Keratinocyte (primary cell): ENCODE data around the gene ASTL. TPM values are rescaled to one million over a fixed set of nuclear protein-coding genes. Genes with fewer than 3 reads are reported as not detected.

Experiments used
- DNase-seq: peaks from one replicate; pipeline ENCODE4 v3.0.0-alpha.2; 2011; ENCODE audit warnings: low read depth, missing footprints, low spot score
- FAIRE-seq: peaks from 2 replicates; lab custom pipeline; 2011; peaks lifted over from hg19 to GRCh38; lab: Jason Lieb, UNC
- H2AFZ ChIP-seq: 2 replicates; pipeline ENCODE4 v1.6.0; 2012; ENCODE audit warnings: low read length, control low read depth, inconsistent platforms; ENCODE audit not compliant: control insufficient read depth
- H3K27ac ChIP-seq: 2 replicates; pipeline ENCODE4 v1.5.1; 2011; ENCODE audit warnings: low read length; ENCODE audit not compliant: control insufficient read depth, insufficient read depth
- H3K27me3 ChIP-seq: 3 replicates; pipeline ENCODE4 v1.6.0; 2011; ENCODE audit warnings: low read length; ENCODE audit not compliant: control insufficient read depth, insufficient read depth; ENCODE audit errors: extremely low read depth
- H3K36me3 ChIP-seq, 2 experiments: 2 replicates in 1 of 2; 3 replicates in 1 of 2; pipeline ENCODE4 v1.5.1; 2011; ENCODE audit warnings: low read length in 2 of 2, mild to moderate bottlenecking in 1 of 2; ENCODE audit not compliant: control insufficient read depth in 2 of 2, insufficient read depth in 2 of 2; ENCODE audit errors: extremely low read depth in 1 of 2
- H3K4me1 ChIP-seq: 3 replicates; pipeline ENCODE4 v1.5.1; 2011; ENCODE audit warnings: low read length; ENCODE audit not compliant: control insufficient read depth, insufficient read depth; ENCODE audit errors: extremely low read depth
- H3K4me2 ChIP-seq: 3 replicates; pipeline ENCODE4 v1.6.0; 2011; ENCODE audit warnings: low read depth, low read length; ENCODE audit not compliant: control insufficient read depth, insufficient read depth; ENCODE audit errors: extremely low read depth
- H3K4me3 ChIP-seq, 3 experiments: fragments of 200-600 bp in 1 of 3; sonication (generic) in 1 of 3; 2 replicates in 2 of 3; 3 replicates in 1 of 3; pipeline ENCODE4 v1.5.1; 2011 to 2016; ENCODE audit warnings: low read length in 3 of 3, mild to moderate bottlenecking in 3 of 3, control low read depth in 2 of 3, inconsistent platforms in 1 of 3, low read depth in 1 of 3, mixed read lengths in 1 of 3, mixed run types in 1 of 3, moderate library complexity in 1 of 3; ENCODE audit not compliant: control insufficient read depth in 2 of 3, insufficient read depth in 2 of 3; ENCODE audit errors: extremely low read depth in 1 of 3
- H3K79me2 ChIP-seq: 2 replicates; pipeline ENCODE4 v1.6.0; 2012; ENCODE audit warnings: low read length; ENCODE audit not compliant: control insufficient read depth, insufficient read depth
- H3K9ac ChIP-seq: 3 replicates; pipeline ENCODE4 v1.6.0; 2011; ENCODE audit warnings: low read length; ENCODE audit not compliant: control insufficient read depth, insufficient read depth; ENCODE audit errors: extremely low read depth
- H3K9me1 ChIP-seq: 3 replicates; pipeline ENCODE4 v1.6.0; 2011; ENCODE audit warnings: low read length; ENCODE audit not compliant: control insufficient read depth, insufficient read depth; ENCODE audit errors: extremely low read depth
- H3K9me3 ChIP-seq: 2 replicates; pipeline ENCODE4 v1.5.1; 2012; ENCODE audit warnings: low read depth, low read length; ENCODE audit not compliant: control insufficient read depth
- H4K20me1 ChIP-seq: 3 replicates; pipeline ENCODE4 v1.6.0; 2011; ENCODE audit warnings: low read length; ENCODE audit not compliant: control insufficient read depth, insufficient read depth; ENCODE audit errors: extremely low read depth
- CTCF ChIP-seq, 3 experiments: IDR thresholded peaks in 1 of 3; conservative IDR thresholded peaks in 1 of 3; optimal IDR thresholded peaks in 1 of 3; 2 replicates in 2 of 3; 3 replicates in 1 of 3; pipeline versions ENCODE3 to v1.5.1; 2011; ENCODE audit warnings: low read length in 3 of 3, mild to moderate bottlenecking in 3 of 3, moderate library complexity in 2 of 3, control low read depth in 1 of 3, inconsistent platforms in 1 of 3; ENCODE audit not compliant: insufficient read depth in 2 of 3; ENCODE audit errors: extremely low read depth in 1 of 3
- EZH2 ChIP-seq: IDR thresholded peaks from one replicate; pipeline ENCODE4 v1.6.1; 2012; ENCODE audit warnings: inconsistent platforms, mild to moderate bottlenecking, low read length, moderate library complexity
- dilution Hi-C: fragments of 300-500 bp; cut with MboI; formaldehyde crosslinking; loops from one replicate; pipeline ENCODE4 v1.7.0; 2020; ENCODE audit warnings: low sequenced_read_pairs; ENCODE audit not compliant: extremely low pct_ligation_motif_present
- polyA plus RNA-seq, 5 experiments: library from polyadenylated mRNA; depleted of rRNA in 3 of 5; stranded (reverse) in 3 of 5; stranded (forward) in 1 of 5; unstranded in 1 of 5; fragments of >200 nt; gene quantifications; 1 replicate in 1 of 5; 2 replicates in 3 of 5; 3 replicates in 1 of 5; pipeline versions ENCODE4 v1.2.1 to v1.2.3, GENCODE V29; 2011 to 2012; ENCODE audit warnings: missing spikeins in 2 of 5, low read depth in 1 of 5, low replicate concordance in 1 of 5

The ASTL gene
- polyA plus RNA-seq, 1 donor (not counting 4 experiments of a cell fraction or from before 2014, with no cell fraction given): not detected

- Histone ChIP-seq H3K27me3 (peaks cover 14% of the 10 kb centered on the region), H3K4me3 (no peak overlapping the region), H3K9me1 (no peaks in the 10 kb centered on the region), H3K9me3 (no peaks in the 10 kb centered on the region), H3K36me3 (no peaks in the 10 kb centered on the region), H3K27ac (no peak overlapping the region), H3K4me2 (no peak overlapping the region), H3K9ac (no peak overlapping the region), H3K79me2 (no peaks in the 10 kb centered on the region), H2AFZ (no peak overlapping the region), H3K4me1 (peaks cover 8% of the 10 kb centered on the region), H4K20me1 (no peaks in the 10 kb centered on the region)
- no peak for DNase-seq
- dilution Hi-C loops: no loop called here
- FAIRE-seq: no peak
- TF ChIP-seq EZH2 (no peak), CTCF (optimal IDR thresholded peaks at IDR 0.05 in 1 of 3, IDR thresholded peaks at IDR 0.05 in 1 of 3, conservative IDR thresholded peaks at IDR 0.05 in 1 of 3; ENCODE audit: extremely low read depth in 1 of 3, insufficient read depth in 2 of 3, low read length in 3 of 3) (no peak)
Measured at GRCh38 chr2:96095116-96095636, 43.1 kb downstream of the ASTL start.

GRCh38 chr2:96093528-96093927, 44.8 kb downstream of the ASTL start:
- Histone ChIP-seq H3K27ac (no peak overlapping the region), H3K4me3 (no peak overlapping the region), H3K9ac (no peak overlapping the region), H2AFZ (no peak overlapping the region), H3K27me3 (peaks cover 14% of the 10 kb centered on the region), H4K20me1 (no peaks in the 10 kb centered on the region), H3K9me3 (no peaks in the 10 kb centered on the region), H3K4me2 (no peak overlapping the region), H3K4me1 (peaks cover 8% of the 10 kb centered on the region), H3K36me3 (no peaks in the 10 kb centered on the region), H3K9me1 (no peaks in the 10 kb centered on the region), H3K79me2 (no peaks in the 10 kb centered on the region)
- FAIRE-seq: no peak
- DNase-seq: no peak
- TF ChIP-seq CTCF (optimal IDR thresholded peaks at IDR 0.05 in 1 of 3, IDR thresholded peaks at IDR 0.05 in 1 of 3, conservative IDR thresholded peaks at IDR 0.05 in 1 of 3; ENCODE audit: extremely low read depth in 1 of 3, insufficient read depth in 2 of 3, low read length in 3 of 3) (no peak), EZH2 (no peak)
- dilution Hi-C loops: no loop called here
